Stimulated activated naive CD8-positive, alpha-beta T cell treated with anti-CD3 and anti-CD28 coated beads, Interleukin-15, amount 100 ng/mL, for 72 hours (primary cell): ENCODE results near the gene BUD23.
A peak's percentile ranks its signal among the peaks of the same experiment; 100 is the strongest.

Experiments used
- ATAC-seq: fragments of 150-1000 bp; cut with Tn5 transposase; 2 replicates; pipeline ENCODE4 v1.10.0; 2021; ENCODE audit warnings: mild to moderate bottlenecking, moderate library complexity
- DNase-seq, 2 donors: peaks; one replicate each; pipeline ENCODE4 v3.0.0; 2021 to 2022
- H3K27ac Mint-ChIP-seq, 2 donors: one replicate each; pipeline ENCODE4 v1.8.0; 2022; ENCODE audit warnings: mild to moderate bottlenecking in 2 of 2, mixed read lengths in 2 of 2, moderate library complexity in 2 of 2
- H3K27me3 Mint-ChIP-seq: one replicate; pipeline ENCODE4 v1.8.0; 2022; ENCODE audit warnings: mixed read lengths
- H3K4me1 Mint-ChIP-seq: one replicate; pipeline ENCODE4 v1.8.0; 2022; ENCODE audit warnings: mild to moderate bottlenecking, mixed read lengths
- H3K4me3 Mint-ChIP-seq, 2 donors: one replicate each; pipeline ENCODE4 v1.8.0; 2022; ENCODE audit warnings: mild to moderate bottlenecking in 2 of 2, mixed read lengths in 2 of 2, moderate library complexity in 1 of 2
- H3K9me3 Mint-ChIP-seq, 2 donors: one replicate each; pipeline ENCODE4 v1.8.0; 2022; ENCODE audit warnings: mixed read lengths in 2 of 2

BUD23 gene

GRCh38 chr7:73683056-73683787 lies at the start of gene BUD23, which contains the start of gene DNAJC30:
Gene BUD23 (plus strand): TSS chr7:73683597. CDS start chr7:73683626, 29 bp downstream.
Gene DNAJC30 (minus strand): TSS chr7:73683453. CDS start chr7:73683423, 30 bp downstream.
- Mint-ChIP-seq H3K4me3 (peak within 1 kb of the TSS; percentile 99 to 100), H3K27ac (peak within 1 kb of the TSS; percentile 99), H3K9me3 (no peaks in the 10 kb centered on the region), H3K27me3 (no peaks in the 10 kb centered on the region), H3K4me1 (peaks cover 47% of the 10 kb centered on the region)
- ATAC-seq (peak; percentile 97), DNase-seq (peak; percentile 84 to 91)

GRCh38 chr7:73633844-73634243 lies 49.6 kb upstream of the BUD23 start:
- no peak overlapping the region for H3K27ac Mint-ChIP-seq
- H3K27me3 Mint-ChIP-seq: peaks cover 33% of the 10 kb centered on the region
- no peak for ATAC-seq
- peaks cover 5% of the 10 kb centered on the region for H3K4me1 Mint-ChIP-seq
- no peaks in the 10 kb centered on the region for H3K9me3 Mint-ChIP-seq
- no peak overlapping the region for H3K4me3 Mint-ChIP-seq
- no peak for DNase-seq

GRCh38 chr7:73635428-73636200 lies 47.8 kb upstream of the BUD23 start:
- Mint-ChIP-seq H3K9me3 (no peaks in the 10 kb centered on the region), H3K27ac (no peak overlapping the region), H3K4me3 (no peak overlapping the region), H3K27me3 (peaks cover 27% of the 10 kb centered on the region), H3K4me1 (peaks cover 5% of the 10 kb centered on the region)
- ATAC-seq: no peak
- DNase-seq: no peak

- H3K27ac Mint-ChIP-seq: no peak overlapping the region
- no peak overlapping the region for H3K4me3 Mint-ChIP-seq
- H3K9me3 Mint-ChIP-seq: peaks cover 0 to 4% of the 10 kb centered on the region in 2 donors
- no peak for DNase-seq
- H3K4me1 Mint-ChIP-seq: peaks cover 5% of the 10 kb centered on the region
- peaks cover under 1% of the 10 kb centered on the region for H3K27me3 Mint-ChIP-seq
- no peak for ATAC-seq
These were observed 44.5 kb upstream of the BUD23 start for GRCh38 chr7:73638911-73639310.

- no peak for DNase-seq
- no peak for ATAC-seq
These were observed 40.6 kb upstream of the BUD23 start for GRCh38 chr7:73642834-73643233.

GRCh38 chr7:73644688-73645286 lies 38.6 kb upstream of the BUD23 start:
- H3K4me3 Mint-ChIP-seq: no peak overlapping the region
- H3K4me1 Mint-ChIP-seq: peaks cover 19% of the 10 kb centered on the region
- DNase-seq (no peak), ATAC-seq (no peak)
- no peak overlapping the region for H3K27ac Mint-ChIP-seq
- peaks cover 0 to 4% of the 10 kb centered on the region in 2 donors for H3K9me3 Mint-ChIP-seq
- H3K27me3 Mint-ChIP-seq: peaks cover 55% of the 10 kb centered on the region

More at GRCh38 chr7:73642834-73643233, 40.6 kb upstream of the BUD23 start:
- H3K27ac Mint-ChIP-seq: no peak overlapping the region
- H3K4me3 Mint-ChIP-seq: no peak overlapping the region
- no peaks in the 10 kb centered on the region for H3K4me1 Mint-ChIP-seq
- H3K27me3 Mint-ChIP-seq: peaks cover 36% of the 10 kb centered on the region
- H3K9me3 Mint-ChIP-seq: peaks cover 0 to 4% of the 10 kb centered on the region in 2 donors

GRCh38 chr7:73645643-73646174 lies 37.7 kb upstream of the BUD23 start:
- no peak for ATAC-seq
- Mint-ChIP-seq H3K27me3 (peaks cover 65% of the 10 kb centered on the region), H3K4me3 (no peak overlapping the region), H3K27ac (no peak overlapping the region), H3K4me1 (peaks cover 19% of the 10 kb centered on the region), H3K9me3 (peaks cover 0 to 4% of the 10 kb centered on the region in 2 donors)
- DNase-seq: no peak

- peak overlapping the region in 1 of 2 donors; percentile 31 for H3K4me3 Mint-ChIP-seq
- DNase-seq: no peak
- no peak for ATAC-seq
- peaks cover 74% of the 10 kb centered on the region for H3K27me3 Mint-ChIP-seq
- H3K9me3 Mint-ChIP-seq: peaks cover 0 to under 1% of the 10 kb centered on the region in 2 donors
- H3K4me1 Mint-ChIP-seq: peaks cover 19% of the 10 kb centered on the region
- H3K27ac Mint-ChIP-seq: peak overlapping the region in 1 of 2 donors; percentile 23
These were observed 36.3 kb upstream of the BUD23 start for GRCh38 chr7:73646785-73647724.

- Mint-ChIP-seq H3K4me3 (peak overlapping the region; percentile 78), H3K9me3 (no peaks in the 10 kb centered on the region), H3K27ac (peak overlapping the region in 1 of 2 donors; percentile 63), H3K27me3 (peaks cover 82% of the 10 kb centered on the region), H3K4me1 (peaks cover 19% of the 10 kb centered on the region)
- peak; percentile 38 to 43 for DNase-seq
- ATAC-seq: peak; percentile 82
These were observed 35.4 kb upstream of the BUD23 start for GRCh38 chr7:73647725-73648592.

GRCh38 chr7:73648593-73649332 lies 34.6 kb upstream of the BUD23 start:
- Mint-ChIP-seq H3K4me3 (peak overlapping the region; percentile 78), H3K27me3 (peaks cover 84% of the 10 kb centered on the region), H3K4me1 (peaks cover 19% of the 10 kb centered on the region), H3K9me3 (no peaks in the 10 kb centered on the region), H3K27ac (peak overlapping the region in 1 of 2 donors; percentile 48)
- ATAC-seq (no peak), DNase-seq (no peak)

- no peak for ATAC-seq
- H3K4me1 Mint-ChIP-seq: peaks cover 19% of the 10 kb centered on the region
- no peak for DNase-seq
- H3K27ac Mint-ChIP-seq: no peak overlapping the region
- peaks cover 81% of the 10 kb centered on the region for H3K27me3 Mint-ChIP-seq
- no peaks in the 10 kb centered on the region for H3K9me3 Mint-ChIP-seq
- peak overlapping the region; percentile 17 to 78 for H3K4me3 Mint-ChIP-seq
These were observed 33.8 kb upstream of the BUD23 start for GRCh38 chr7:73649576-73649975.

- no peaks in the 10 kb centered on the region for H3K9me3 Mint-ChIP-seq
- H3K4me1 Mint-ChIP-seq: peaks cover 19% of the 10 kb centered on the region
- H3K27me3 Mint-ChIP-seq: peaks cover 78% of the 10 kb centered on the region
- no peak overlapping the region for H3K27ac Mint-ChIP-seq
- no peak overlapping the region for H3K4me3 Mint-ChIP-seq
- ATAC-seq (no peak), DNase-seq (no peak)
These were observed 32.9 kb upstream of the BUD23 start for GRCh38 chr7:73650524-73650923.

- Mint-ChIP-seq H3K4me3 (no peak overlapping the region), H3K9me3 (no peaks in the 10 kb centered on the region), H3K4me1 (peaks cover 19% of the 10 kb centered on the region), H3K27ac (no peak overlapping the region), H3K27me3 (peaks cover 59% of the 10 kb centered on the region)
- DNase-seq: no peak
- no peak for ATAC-seq
These were observed 30.9 kb upstream of the BUD23 start for GRCh38 chr7:73652541-73652949.
